ENCODE results near the gene ZNF155. TPM values are rescaled to one million over a fixed set of nuclear protein-coding genes. Genes with fewer than 3 reads are reported as not detected.

Gene ZNF155
- total and polyA plus RNA-seq, 10 of the 15 experiments (the other 5 are each of a cell fraction or from before 2014, with no cell fraction given) = 2.4 to 12.2 (median 5.6) TPM

DNA sequence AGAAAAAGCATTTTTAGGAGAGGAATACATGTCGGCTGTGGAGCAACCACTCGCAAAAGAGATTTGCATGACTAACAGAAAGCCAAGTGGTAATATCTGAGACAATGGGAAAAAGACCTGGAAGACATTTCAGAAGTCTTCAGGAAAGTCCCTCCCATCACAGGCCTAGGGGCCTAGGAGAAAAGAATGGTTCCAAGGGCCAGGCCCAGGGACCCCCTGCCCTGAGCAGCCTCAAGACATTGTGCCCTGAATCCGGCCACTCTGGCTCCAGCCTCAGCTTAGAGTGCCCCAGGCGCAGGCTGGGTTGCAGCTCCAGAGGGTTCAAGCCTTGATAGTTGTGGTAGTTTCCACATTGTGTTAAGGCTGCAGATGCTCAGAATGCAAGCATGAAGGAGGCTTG, 23.6 kb upstream of the ZNF155 start (continued):
- TF ChIP-seq, protein P1, sequence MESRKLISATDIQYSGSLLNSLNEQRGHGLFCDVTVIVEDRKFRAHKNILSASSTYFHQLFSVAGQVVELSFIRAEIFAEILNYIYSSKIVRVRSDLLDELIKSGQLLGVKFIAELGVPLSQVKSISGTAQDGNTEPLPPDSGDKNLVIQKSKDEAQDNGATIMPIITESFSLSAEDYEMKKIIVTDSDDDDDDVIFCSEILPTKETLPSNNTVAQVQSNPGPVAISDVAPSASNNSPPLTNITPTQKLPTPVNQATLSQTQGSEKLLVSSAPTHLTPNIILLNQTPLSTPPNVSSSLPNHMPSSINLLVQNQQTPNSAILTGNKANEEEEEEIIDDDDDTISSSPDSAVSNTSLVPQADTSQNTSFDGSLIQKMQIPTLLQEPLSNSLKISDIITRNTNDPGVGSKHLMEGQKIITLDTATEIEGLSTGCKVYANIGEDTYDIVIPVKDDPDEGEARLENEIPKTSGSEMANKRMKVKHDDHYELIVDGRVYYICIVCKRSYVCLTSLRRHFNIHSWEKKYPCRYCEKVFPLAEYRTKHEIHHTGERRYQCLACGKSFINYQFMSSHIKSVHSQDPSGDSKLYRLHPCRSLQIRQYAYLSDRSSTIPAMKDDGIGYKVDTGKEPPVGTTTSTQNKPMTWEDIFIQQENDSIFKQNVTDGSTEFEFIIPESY (IDR thresholded peaks at IDR 0.05) = no peak
- no peak for TF ChIP-seq PML (IDR thresholded peaks at IDR 0.05; ENCODE audit: low read length)
- TF ChIP-seq, protein P2, sequence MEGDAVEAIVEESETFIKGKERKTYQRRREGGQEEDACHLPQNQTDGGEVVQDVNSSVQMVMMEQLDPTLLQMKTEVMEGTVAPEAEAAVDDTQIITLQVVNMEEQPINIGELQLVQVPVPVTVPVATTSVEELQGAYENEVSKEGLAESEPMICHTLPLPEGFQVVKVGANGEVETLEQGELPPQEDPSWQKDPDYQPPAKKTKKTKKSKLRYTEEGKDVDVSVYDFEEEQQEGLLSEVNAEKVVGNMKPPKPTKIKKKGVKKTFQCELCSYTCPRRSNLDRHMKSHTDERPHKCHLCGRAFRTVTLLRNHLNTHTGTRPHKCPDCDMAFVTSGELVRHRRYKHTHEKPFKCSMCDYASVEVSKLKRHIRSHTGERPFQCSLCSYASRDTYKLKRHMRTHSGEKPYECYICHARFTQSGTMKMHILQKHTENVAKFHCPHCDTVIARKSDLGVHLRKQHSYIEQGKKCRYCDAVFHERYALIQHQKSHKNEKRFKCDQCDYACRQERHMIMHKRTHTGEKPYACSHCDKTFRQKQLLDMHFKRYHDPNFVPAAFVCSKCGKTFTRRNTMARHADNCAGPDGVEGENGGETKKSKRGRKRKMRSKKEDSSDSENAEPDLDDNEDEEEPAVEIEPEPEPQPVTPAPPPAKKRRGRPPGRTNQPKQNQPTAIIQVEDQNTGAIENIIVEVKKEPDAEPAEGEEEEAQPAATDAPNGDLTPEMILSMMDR (IDR thresholded peaks at IDR 0.05 in 2 of 3, conservative IDR thresholded peaks at IDR 0.05 in 1 of 3; ENCODE audit: control insufficient read depth in 2 of 3, extremely low read depth in 1 of 3, insufficient read depth in 1 of 3, low read depth in 3 of 3, low read length in 3 of 3) = no peak
- no peak for TF ChIP-seq RAD21 (IDR thresholded peaks at IDR 0.05; ENCODE audit: insufficient read depth, low read depth, low read length)
- no peak for TF ChIP-seq DPF2 (IDR thresholded peaks at IDR 0.05)
- TF ChIP-seq POLR2A (IDR thresholded peaks at IDR 0.05; ENCODE audit: low read depth, low read length) = no peak
- TF ChIP-seq, protein P3, sequence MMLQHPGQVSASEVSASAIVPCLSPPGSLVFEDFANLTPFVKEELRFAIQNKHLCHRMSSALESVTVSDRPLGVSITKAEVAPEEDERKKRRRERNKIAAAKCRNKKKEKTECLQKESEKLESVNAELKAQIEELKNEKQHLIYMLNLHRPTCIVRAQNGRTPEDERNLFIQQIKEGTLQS (IDR thresholded peaks at IDR 0.05; ENCODE audit: borderline replicate concordance, extremely low read depth, low read depth, low read length) = no peak
- TF ChIP-seq FOXK2 (IDR thresholded peaks at IDR 0.05) = no peak
- TF ChIP-seq RAD51 (IDR thresholded peaks at IDR 0.05) = no peak
- no peak for TF ChIP-seq BRCA1 (IDR thresholded peaks at IDR 0.05; ENCODE audit: low read depth, low read length)
